CD4-positive, alpha-beta T cell treated with Interferon alpha-2 for 1 hour (primary cell): ENCODE results near the gene GIT1.

ENCODE experiments used
- DNase-seq, 2 donors: peaks; one replicate each; pipeline ENCODE4 v3.0.0-alpha.2; 2020 to 2022

GIT1 gene

DNA sequence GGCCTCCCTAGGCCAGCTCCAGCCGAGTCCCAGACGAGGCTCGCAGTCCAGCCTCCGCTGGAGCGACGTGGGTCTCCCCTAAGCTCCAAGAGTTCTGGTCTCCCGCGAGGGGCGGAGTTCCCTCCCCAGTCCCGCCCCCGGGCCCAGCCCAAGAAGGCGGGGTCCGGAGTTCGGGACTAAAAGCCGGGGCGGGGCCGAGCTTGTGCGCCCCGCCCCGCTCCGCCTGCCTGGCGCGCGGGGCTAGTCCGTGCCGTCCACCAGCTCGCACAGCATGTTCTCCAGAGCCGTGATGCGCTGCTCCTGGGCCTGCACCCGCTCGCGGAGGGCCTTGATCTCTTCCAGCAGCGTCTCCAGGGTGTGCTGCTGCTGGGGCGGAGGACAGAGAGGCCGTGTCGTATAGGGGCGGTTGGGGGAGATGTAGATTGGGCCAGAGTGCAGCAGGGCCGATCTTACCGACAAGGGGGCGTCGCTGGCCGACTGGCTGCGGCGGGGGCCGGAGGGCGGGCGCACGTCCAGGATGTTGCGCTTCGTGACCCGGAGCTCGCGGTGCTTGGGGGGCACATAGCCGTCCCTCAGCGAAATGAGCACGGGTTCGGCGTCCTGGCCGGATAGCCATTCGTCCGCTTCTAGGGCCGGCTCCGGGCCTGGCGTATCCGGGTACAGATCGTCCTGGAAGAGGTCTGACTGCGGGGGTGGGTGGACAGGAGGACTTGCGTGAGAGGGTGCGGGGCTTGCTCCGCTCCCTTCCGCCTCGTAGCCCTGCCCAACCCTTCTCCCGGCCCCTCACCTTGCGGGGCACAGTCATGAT is 26.2 kb upstream of the GIT1 start:
- DNase-seq: peak; percentile 84 to 91

DNA sequence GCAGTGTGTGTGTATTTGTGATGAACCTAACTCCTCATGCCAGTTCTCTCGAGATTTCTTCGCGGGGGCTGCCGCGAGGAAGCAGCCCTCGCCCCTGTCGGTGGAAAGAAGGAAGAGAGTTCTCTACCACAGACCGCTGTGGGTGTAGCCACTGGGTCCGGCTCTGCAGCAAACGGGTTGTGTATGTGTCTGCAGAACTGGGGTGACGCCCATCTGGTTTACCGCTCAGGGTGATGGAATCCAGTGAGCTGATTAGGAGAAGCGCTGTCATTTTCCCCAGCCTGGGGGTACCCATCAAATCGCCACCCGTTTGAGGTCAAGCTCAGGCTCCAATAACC is 25.6 kb upstream of the GIT1 start:
- DNase-seq: peak; percentile 73 to 81

DNA sequence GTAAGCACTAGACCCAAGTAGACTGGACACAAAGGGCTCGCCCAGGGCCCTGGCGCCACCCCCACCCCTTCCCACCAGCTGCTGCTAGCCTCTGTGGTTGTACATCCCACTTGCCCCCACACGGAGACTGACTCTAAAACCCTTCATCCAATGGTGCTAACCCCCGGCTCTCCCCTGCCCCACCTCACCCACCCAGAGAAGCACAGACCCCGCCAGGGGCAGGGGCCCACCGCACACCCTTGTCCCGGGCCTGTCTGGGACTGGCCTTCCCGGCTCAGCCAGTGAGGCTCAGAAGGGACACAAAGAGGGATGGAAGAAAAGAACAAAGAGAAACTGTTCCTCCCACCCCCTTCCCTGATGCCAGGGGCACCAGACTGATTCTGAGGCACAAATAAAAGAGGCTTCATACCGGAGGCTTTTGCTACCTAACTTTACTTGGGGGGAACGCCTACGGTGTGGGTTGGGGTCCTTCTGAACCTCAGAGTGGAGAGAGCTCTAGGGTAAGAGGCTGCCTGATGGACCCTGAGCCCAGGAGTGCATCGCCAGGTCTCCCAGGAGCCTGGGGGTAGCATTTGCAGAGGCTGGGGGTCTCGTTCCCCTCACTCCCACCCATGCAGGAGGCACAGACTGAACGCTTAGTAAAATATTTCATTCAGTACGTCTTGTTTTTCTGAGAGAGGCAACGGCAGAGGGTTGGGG is 25.1 kb upstream of the GIT1 start:
- no peak for DNase-seq

GRCh38 chr17:29613856-29614255 is 24.4 kb upstream of the GIT1 start:
- no peak for DNase-seq

GRCh38 chr17:29613352-29613837 is 23.9 kb upstream of the GIT1 start:
- peak; percentile 88 to 94 for DNase-seq

DNA sequence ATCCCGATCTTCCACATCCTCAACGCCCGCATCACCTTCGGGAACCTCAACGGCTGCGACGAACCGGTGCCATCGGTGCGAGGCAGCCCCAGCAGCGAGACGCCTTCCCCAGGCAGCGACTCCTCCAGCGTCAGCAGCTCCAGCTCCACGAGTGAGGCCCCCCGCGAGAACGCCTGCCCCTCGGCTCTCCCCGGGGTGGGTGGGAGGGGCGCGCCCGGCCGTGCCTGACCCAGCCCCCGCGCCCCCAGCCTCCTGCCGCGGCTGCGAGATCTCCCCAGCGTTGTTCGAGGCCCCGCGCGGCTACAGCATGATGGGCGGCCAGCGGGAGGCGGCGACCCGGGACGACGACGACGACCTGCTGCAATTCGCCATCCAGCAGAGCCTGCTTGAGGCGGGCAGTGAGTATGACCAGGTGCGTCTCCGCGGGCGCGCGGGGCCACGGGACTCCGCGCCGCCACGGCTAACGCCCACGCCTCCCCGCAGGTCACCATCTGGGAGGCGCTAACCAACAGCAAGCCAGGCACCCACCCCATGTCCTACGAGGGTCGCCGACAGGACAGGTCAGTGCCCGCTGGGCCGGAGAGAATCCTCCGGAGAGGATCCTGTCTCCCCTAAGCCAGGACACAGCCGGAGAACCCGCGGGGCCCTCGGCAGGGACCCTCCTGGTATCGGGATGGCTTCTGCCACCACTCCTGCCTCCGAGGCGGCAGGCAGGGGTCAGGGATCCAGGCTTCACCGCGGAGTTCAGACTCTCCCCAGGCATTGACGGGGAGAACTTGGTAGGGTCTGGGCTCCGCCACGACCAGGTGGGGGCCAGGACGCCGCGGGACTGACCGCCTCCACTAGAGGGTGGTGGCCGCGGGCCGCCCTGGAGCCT is 23.2 kb upstream of the GIT1 start:
- DNase-seq: no peak

GRCh38 chr17:29612094-29612403 is 22.6 kb upstream of the GIT1 start:
- no peak for DNase-seq

GRCh38 chr17:29611351-29612093 is 22.1 kb upstream of the GIT1 start:
- no peak for DNase-seq

DNA sequence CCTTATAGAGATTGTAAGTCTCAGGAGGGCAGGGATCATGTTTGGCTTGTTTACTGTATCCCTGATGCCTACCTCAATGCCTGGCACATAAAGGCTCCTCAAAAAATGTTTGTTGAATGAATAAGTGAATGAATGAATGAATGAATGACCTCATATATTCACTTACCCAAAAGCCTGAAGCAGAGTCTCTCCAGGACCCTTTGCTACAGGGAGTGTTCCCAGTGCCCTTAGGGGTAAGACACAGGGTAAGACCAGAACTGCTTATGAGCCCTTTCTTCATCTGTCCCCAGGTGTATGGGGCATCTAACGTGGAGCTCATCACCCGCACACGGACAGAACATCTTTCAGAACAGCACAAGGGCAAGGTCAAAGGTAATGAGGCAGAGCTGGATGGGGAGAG is 20.9 kb upstream of the GIT1 start:
- no peak for DNase-seq

- DNase-seq: no peak
Measured at GRCh38 chr17:29608986-29609385, 19.5 kb upstream of the GIT1 start.

GRCh38 chr17:29607557-29608195 is 18.2 kb upstream of the GIT1 start:
- no peak for DNase-seq

GRCh38 chr17:29603109-29603674 is 13.7 kb upstream of the GIT1 start:
- DNase-seq: no peak

- DNase-seq: no peak
Measured at GRCh38 chr17:29597361-29598172, 8.1 kb upstream of the GIT1 start.

GRCh38 chr17:29596811-29597210 is 7.4 kb upstream of the GIT1 start:
- DNase-seq: no peak

GRCh38 chr17:29595943-29596774 is 6.7 kb upstream of the GIT1 start:
- DNase-seq: no peak

DNA sequence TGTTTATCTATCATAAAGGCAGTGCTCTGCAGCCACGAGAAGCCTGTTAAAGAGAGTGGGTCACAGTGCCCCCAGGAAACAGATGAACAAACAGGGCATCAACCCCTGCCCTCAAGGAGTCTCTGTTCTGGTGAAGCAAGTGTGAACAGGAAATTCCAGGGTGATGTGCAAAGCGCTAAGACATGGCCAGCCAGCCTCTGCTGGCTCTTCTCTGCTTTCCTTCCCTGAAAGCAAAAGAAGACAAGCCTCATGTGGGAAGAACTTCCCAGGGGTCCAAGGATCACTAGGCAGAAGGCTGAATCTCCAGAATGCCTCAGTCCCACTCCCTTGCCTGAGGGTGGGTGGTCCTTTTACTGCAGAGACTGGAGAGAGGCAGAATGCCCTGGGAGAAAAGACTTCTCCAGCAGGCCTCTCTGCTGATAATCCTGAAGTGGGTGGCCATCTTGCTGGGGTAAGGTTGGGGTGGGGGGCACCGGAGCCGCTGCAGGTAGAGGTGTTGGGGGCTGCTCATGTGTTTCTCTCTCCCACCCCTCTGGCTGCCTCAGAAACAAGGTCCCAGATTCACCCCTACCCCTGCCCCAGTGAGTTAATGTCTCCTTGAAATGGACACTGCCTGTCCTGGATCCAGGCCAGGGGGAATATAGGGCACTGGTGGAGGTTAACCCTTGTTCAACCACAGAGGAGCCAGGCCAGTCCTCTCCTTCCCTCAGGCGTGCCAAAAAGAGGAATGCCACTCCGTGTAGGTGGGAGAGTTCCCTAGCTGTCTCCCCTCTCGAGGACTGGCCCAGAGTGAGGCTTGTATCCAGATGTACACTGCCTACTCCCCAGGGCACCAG is 5.9 kb upstream of the GIT1 start:
- no peak for DNase-seq

DNA sequence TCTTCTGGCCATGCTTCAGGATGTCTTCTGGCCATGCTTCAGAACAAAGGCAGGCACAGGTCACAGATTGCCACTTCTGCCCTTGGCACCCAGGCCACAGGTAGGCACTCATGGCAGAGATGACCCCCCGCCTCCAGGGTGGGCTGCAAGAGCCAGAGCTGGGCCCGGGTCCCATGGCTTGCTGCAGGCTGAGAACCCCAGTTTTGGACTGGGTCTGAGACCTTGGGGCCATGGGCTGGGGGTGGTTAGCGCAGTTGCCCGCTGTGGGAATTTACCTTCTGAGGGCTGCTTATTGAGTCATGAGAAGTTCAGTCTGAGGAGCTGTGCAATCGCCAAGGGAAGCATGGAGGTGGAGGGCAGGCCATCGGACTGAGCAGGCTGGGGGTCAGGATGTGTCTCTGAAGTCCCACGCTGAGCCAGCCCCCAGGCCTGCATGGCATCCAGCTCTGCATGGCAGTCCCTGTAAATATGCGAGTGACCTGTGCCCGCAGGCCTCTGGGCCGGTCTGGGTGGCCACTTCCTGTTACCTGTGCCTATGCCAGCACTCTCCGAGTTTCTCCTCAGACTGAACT is 5.2 kb upstream of the GIT1 start:
- DNase-seq: no peak

DNA sequence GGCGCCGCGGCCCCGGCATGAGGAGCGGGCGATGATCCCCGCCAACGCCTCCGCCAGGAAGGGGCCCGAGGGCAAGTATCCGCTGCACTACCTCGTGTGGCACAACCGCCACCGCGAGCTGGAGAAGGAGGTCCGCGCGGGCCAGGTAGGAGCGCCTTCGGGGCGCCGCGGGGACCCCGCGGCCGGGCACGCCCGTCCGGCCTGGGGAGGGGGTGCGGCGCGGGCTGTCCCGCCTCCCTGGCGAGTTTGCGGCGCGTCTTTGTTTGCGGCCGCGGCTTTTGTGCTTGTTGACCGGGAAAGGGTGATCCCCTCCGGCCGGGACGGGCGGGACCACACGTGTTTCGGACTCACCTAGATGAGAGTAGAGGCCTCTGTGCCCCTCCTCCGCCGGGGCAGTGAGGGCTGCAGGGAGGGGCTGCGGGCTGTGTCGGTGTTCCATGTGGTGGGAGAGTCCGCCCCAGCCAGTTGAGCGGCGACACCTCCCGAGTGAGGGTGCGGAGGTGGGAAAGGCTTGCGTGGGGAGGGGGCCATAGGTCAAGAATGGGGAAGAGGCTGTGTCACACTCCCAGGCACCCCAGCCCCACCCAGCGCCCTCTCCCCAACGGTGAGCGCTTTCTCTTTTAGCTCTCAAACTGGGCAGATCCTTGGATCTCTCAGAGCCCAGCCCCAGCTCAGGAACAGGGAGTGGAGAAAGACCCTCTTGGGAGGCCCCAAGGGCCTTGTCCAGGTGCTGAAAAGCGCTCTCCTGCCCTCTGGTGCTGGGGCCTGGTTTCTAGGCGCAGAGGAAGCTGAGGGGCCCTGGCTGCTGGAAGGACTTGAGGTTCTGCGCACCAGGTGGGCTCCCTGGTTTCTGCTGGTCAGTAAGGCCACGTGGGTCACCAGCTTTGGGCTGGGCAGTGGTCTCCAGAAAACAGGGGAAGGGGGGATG is 4.4 kb upstream of the GIT1 start:
- DNase-seq: peak in 1 of 2 donors; percentile 26
